OCI-LY1 (cell line): Measurements from ENCODE around the gene LDLR.
A peak's percentile ranks its signal among the peaks of the same experiment; 100 is the strongest.

ENCODE experiments used
- H2AFZ ChIP-seq: fragments of 200-600 bp; sonication (generic), shearing (Covaris generic); 2 replicates; pipeline ENCODE4 v1.6.0; 2014; ENCODE audit warnings: antibody characterized with exemption, mild to moderate bottlenecking, low read length
- H3F3A ChIP-seq: fragments of 200-600 bp; sonication (generic), shearing (Covaris generic); 2 replicates; pipeline ENCODE4 v1.6.0; 2014; ENCODE audit warnings: mild to moderate bottlenecking, antibody characterized with exemption, low read length, moderate library complexity; ENCODE audit not compliant: insufficient read depth
- H3K27ac ChIP-seq: fragments of 200-600 bp; sonication (generic); 2 replicates; pipeline ENCODE4 v1.5.1; 2014; ENCODE audit warnings: low read length, mixed run types, mild to moderate bottlenecking, low read depth; ENCODE audit not compliant: poor library complexity, severe bottlenecking
- H3K27me3 ChIP-seq: fragments of 200-600 bp; sonication (generic); 2 replicates; pipeline ENCODE4 v1.6.0; 2014; ENCODE audit warnings: antibody characterized with exemption, mild to moderate bottlenecking, low read length, moderate library complexity; ENCODE audit not compliant: insufficient read depth
- H3K36me3 ChIP-seq: fragments of 200-600 bp; sonication (generic); 2 replicates; pipeline ENCODE4 v1.6.1; 2014; ENCODE audit warnings: mild to moderate bottlenecking, antibody characterized with exemption, low read length, moderate library complexity, mixed read lengths; ENCODE audit not compliant: insufficient read depth
- H3K4me1 ChIP-seq: fragments of 200-600 bp; sonication (generic); 2 replicates; pipeline ENCODE4 v1.5.1; 2014; ENCODE audit warnings: mild to moderate bottlenecking, low read length, moderate library complexity; ENCODE audit not compliant: insufficient read depth, severe bottlenecking
- H3K4me2 ChIP-seq: fragments of 200-600 bp; sonication (generic), shearing (Covaris generic); 2 replicates; pipeline ENCODE4 v1.6.1; 2014; ENCODE audit warnings: low read length
- H3K4me3 ChIP-seq: fragments of 200-600 bp; sonication (generic); 2 replicates; pipeline ENCODE4 v1.5.1; 2014; ENCODE audit warnings: low read length, low read depth, mild to moderate bottlenecking, mixed read lengths; ENCODE audit not compliant: poor library complexity, severe bottlenecking
- H3K79me2 ChIP-seq: fragments of 200-600 bp; shearing (Covaris generic); 2 replicates; pipeline ENCODE4 v1.6.1; 2016; ENCODE audit warnings: mixed run types, low read length, mixed read lengths; ENCODE audit not compliant: insufficient read depth
- H3K9ac ChIP-seq: fragments of 200-600 bp; sonication (generic), shearing (Covaris generic); 2 replicates; pipeline ENCODE4 v1.6.1; 2014; ENCODE audit warnings: mild to moderate bottlenecking, low read length, mixed read lengths
- H3K9me2 ChIP-seq: fragments of 200-600 bp; sonication (generic), shearing (Covaris generic); 2 replicates; pipeline ENCODE4 v1.6.1; 2014; ENCODE audit warnings: low read depth, mild to moderate bottlenecking, low read length, mixed read lengths
- H3K9me3 ChIP-seq: fragments of 200-600 bp; shearing (Covaris generic); 2 replicates; pipeline ENCODE4 v1.6.1; 2014; ENCODE audit warnings: low read length, mixed read lengths
- H4K20me1 ChIP-seq: fragments of 200-600 bp; sonication (generic), shearing (Covaris generic); 2 replicates; pipeline ENCODE4 v1.6.0; 2016; ENCODE audit warnings: mild to moderate bottlenecking, low read length; ENCODE audit not compliant: insufficient read depth
- CTCF ChIP-seq: fragments of 200-600 bp; sonication (generic), shearing (Covaris generic); IDR thresholded peaks from 2 replicates; pipeline ENCODE4 v1.5.1; 2017; ENCODE audit warnings: mild to moderate bottlenecking, antibody characterized with exemption, low read length, moderate library complexity, mixed read lengths
- EZH2 ChIP-seq: fragments of 200-600 bp; sonication (generic), shearing (Covaris generic); IDR thresholded peaks from 2 replicates; pipeline ENCODE4 v1.8.0; 2017; ENCODE audit warnings: borderline replicate concordance, mixed run types, mild to moderate bottlenecking, antibody characterized with exemption, low read length, moderate library complexity, mixed read lengths

The LDLR gene

DNA sequence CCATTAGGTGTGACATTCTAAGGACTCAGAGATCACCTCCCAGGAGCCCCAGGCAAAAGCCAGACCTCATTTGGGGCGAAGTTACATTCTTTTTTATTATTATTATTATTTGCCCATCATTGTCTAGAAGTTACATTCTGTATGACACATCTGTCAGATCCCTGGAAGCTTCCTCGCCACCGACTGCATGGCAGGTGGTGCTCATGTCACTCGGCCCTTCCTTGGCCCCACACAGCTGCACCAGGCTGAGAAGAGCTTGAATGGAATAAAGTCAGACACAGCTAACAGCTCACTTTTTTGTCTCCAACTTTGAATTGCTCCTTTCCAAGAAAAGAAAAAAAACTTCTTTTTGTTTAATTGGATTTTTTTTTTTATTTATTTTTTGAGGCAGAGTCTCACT, 41.4 kb upstream of the LDLR start:
- Histone ChIP-seq H3F3A (peaks cover 16% of the 10 kb centered on the region; the same call in 1 of the 2 replicates), H3K4me2 (peak overlapping the region; percentile 64; the same call in 1 of the 2 replicates), H3K9ac (no peak overlapping the region; the same call in 1 of the 2 replicates), H3K9me2 (no peaks in the 10 kb centered on the region), H3K79me2 (no peaks in the 10 kb centered on the region), H3K9me3 (no peaks in the 10 kb centered on the region), H3K4me3 (no peak overlapping the region), H3K4me1 (peaks cover 76% of the 10 kb centered on the region), H3K27ac (peak overlapping the region; percentile 98), H4K20me1 (no peaks in the 10 kb centered on the region), H3K27me3 (no peaks in the 10 kb centered on the region), H2AFZ (no peak overlapping the region), H3K36me3 (peaks cover 63% of the 10 kb centered on the region)
- TF ChIP-seq CTCF: no peak
- no peak for TF ChIP-seq EZH2

DNA sequence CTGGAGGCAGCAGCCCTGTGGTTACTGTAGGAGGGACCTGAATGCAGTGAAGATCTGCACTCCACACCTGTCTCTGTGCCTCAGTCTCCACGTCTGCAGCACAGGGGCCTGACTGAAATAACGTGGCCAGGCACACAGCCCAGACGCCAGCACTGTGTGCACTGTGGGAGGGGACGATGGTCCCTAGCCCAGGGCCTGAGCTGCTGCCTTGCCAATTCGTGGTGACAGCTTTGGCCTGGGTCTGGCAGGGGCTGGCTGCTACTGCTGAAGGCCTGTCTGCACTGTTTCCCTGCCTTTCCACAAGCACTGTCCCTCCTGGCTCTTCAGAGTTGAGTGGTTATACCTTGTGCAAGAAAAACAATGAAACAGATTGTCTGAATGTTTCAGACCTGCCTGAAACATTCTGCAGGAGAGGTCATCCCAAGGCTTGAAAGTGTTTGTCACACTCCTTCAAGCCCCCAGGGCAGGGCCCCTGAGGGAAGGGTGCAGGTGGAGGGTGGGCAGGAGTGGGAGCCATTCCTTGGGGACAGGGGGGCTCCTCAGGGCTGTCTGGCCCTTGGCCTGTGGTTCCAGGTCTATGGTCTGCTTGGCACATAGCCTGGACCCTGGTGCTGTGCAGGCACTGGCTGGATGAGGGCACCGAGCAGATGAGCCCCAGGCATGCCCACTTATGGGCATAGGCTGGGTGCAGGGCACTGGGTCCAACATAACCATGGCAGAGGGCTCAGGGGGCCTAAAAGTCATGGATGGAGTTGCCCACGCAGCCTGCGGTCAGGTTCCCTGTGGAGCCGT, 38.7 kb upstream of the LDLR start:
- peak overlapping the region; percentile 98 for H3K27ac ChIP-seq
- TF ChIP-seq CTCF: no peak
- no peak for TF ChIP-seq EZH2

DNA sequence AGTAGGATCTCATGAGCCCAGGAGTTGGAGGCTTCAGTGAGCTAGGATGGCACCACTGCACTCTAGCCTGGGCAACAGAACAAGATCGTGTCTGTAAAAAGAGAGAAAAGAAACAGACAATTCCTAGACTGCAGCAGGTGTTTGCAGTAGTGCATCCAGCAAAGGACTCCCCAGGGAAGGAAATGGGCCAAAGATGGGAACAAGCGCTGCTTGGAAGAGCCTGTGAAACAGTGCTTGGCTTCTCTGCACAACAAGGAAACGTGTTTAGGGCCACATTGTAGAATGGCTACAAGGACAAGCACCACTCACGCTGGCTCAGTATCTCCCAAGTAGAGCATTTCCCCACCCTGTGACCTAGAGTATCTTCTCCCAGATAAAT, 35.5 kb upstream of the LDLR start:
- H3K9ac ChIP-seq: no peak overlapping the region
- no peaks in the 10 kb centered on the region for H3K9me3 ChIP-seq
- peaks cover 71% of the 10 kb centered on the region for H3K36me3 ChIP-seq
- H3F3A ChIP-seq: 0 out of 2 replicates have a peak, but pooled peaks cover 1% of the 10 kb centered on the region
- H3K79me2 ChIP-seq: no peaks in the 10 kb centered on the region
- no peak overlapping the region for H2AFZ ChIP-seq
- no peaks in the 10 kb centered on the region for H3K9me2 ChIP-seq
- H3K4me3 ChIP-seq: no peak overlapping the region
- H4K20me1 ChIP-seq: no peaks in the 10 kb centered on the region
- H3K4me1 ChIP-seq: peaks cover 39% of the 10 kb centered on the region
- H3K4me2 ChIP-seq: no peak overlapping the region
- H3K27me3 ChIP-seq: no peaks in the 10 kb centered on the region
- no peak for TF ChIP-seq EZH2
- no peak for TF ChIP-seq CTCF
- no peak overlapping the region for H3K27ac ChIP-seq

More for the DNA sequence above, 38.7 kb upstream of the LDLR start:
- H3K4me2 ChIP-seq: peak overlapping the region; percentile 38; the same call in 1 of the 2 replicates
- H3K9ac ChIP-seq: peak overlapping the region; percentile 49; the same call in 1 of the 2 replicates
- peaks cover 72% of the 10 kb centered on the region for H3K4me1 ChIP-seq
- no peaks in the 10 kb centered on the region for H3K9me2 ChIP-seq
- H3K79me2 ChIP-seq: no peaks in the 10 kb centered on the region
- H2AFZ ChIP-seq: no peak overlapping the region
- H3F3A ChIP-seq: peaks cover 16% of the 10 kb centered on the region; the same call in 1 of the 2 replicates
- H3K27me3 ChIP-seq: no peaks in the 10 kb centered on the region
- no peaks in the 10 kb centered on the region for H3K9me3 ChIP-seq
- no peak overlapping the region for H3K4me3 ChIP-seq
- peaks cover 62% of the 10 kb centered on the region for H3K36me3 ChIP-seq
- no peaks in the 10 kb centered on the region for H4K20me1 ChIP-seq
